ENCODE data around the gene CAD.

DNA sequence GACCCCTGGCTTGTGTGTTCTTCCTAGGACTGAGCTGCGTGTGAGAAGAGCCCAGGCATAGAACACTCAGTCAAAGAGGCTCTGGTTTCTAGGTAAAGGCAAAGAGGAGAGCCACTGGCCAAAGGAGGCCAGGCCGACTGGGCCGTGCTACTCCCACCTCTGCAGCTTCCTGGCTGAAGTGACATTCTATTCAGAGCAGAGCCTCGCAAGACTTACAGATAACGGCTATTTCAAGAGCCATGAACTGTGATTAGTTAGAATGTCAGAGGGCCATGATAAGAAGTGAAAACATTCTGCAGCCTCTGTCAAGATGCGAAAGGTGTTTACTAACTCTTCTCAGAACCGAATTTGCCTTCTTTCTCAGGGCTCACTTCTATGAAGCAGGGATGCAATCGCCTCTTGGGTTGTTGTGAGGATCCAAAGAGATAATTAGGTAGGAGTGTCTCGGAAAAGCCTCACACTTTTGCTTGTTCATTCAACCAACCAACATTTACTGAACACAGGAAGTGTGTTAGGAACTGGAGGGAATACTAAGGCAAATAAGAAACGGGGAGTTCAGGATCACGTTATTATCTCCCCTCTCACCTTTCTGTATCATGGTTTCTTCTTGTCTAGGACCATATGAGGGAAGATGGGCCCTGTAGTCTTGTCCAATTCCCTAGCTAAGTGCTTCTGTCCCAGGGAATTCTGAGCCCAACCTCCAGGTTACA lies 54.6 kb downstream of the CAD start:
- no peak for TF ChIP-seq POLR2A (IDR thresholded peaks at IDR 0.05; ENCODE audit: low read depth, low read length)
- TF ChIP-seq MXI1 (IDR thresholded peaks at IDR 0.05; ENCODE audit: borderline replicate concordance, low read depth, low read length): no peak
- TF ChIP-seq, protein P1, sequence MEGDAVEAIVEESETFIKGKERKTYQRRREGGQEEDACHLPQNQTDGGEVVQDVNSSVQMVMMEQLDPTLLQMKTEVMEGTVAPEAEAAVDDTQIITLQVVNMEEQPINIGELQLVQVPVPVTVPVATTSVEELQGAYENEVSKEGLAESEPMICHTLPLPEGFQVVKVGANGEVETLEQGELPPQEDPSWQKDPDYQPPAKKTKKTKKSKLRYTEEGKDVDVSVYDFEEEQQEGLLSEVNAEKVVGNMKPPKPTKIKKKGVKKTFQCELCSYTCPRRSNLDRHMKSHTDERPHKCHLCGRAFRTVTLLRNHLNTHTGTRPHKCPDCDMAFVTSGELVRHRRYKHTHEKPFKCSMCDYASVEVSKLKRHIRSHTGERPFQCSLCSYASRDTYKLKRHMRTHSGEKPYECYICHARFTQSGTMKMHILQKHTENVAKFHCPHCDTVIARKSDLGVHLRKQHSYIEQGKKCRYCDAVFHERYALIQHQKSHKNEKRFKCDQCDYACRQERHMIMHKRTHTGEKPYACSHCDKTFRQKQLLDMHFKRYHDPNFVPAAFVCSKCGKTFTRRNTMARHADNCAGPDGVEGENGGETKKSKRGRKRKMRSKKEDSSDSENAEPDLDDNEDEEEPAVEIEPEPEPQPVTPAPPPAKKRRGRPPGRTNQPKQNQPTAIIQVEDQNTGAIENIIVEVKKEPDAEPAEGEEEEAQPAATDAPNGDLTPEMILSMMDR (conservative IDR thresholded peaks at IDR 0.05; ENCODE audit: low read depth, low read length): no peak
- no peak for TF ChIP-seq RCOR1 (IDR thresholded peaks at IDR 0.05; ENCODE audit: insufficient replicate concordance, low read length)
- no peak for TF ChIP-seq RAD21 (IDR thresholded peaks at IDR 0.05; ENCODE audit: low read length)

Measured in IMR-90 (cell line).